GM23338 (cell line): Measurements from ENCODE around the gene DAPK1. TPM values are rescaled to one million over a fixed set of nuclear protein-coding genes. Genes with fewer than 3 reads are reported as not detected.

Experiments used
- ATAC-seq: fragments of 200-7000 bp; cut with Tn5 transposase; 3 replicates; pipeline ENCODE4 v1.9.1; 2020
- DNase-seq: peaks from one replicate; pipeline ENCODE4 v3.0.0-alpha.2; 2015; ENCODE audit warnings: low spot score
- H2AFZ ChIP-seq: fragments of 200-600 bp; sonication (generic); 2 replicates; pipeline ENCODE4 v1.8.0; 2016; ENCODE audit warnings: antibody characterized with exemption, mild to moderate bottlenecking, moderate library complexity
- H3F3A ChIP-seq: fragments of 200-600 bp; sonication (generic); replicated peaks from 2 replicates; pipeline ENCODE4 v1.8.0; 2017; ENCODE audit warnings: antibody characterized with exemption, mixed run types, low read depth
- H3K27ac ChIP-seq: fragments of 200-600 bp; sonication (generic); 2 replicates; pipeline ENCODE4 v1.6.1; 2016; ENCODE audit warnings: low read depth
- H3K27me3 ChIP-seq: fragments of 200-600 bp; sonication (generic); 2 replicates; pipeline ENCODE4 v1.8.0; 2016; ENCODE audit warnings: mild to moderate bottlenecking, mixed run types, moderate library complexity; ENCODE audit not compliant: insufficient read depth
- H3K36me3 ChIP-seq: fragments of 200-600 bp; sonication (generic); 2 replicates; pipeline ENCODE4 v1.8.0; 2016; ENCODE audit warnings: mild to moderate bottlenecking; ENCODE audit not compliant: insufficient read depth
- H3K4me1 ChIP-seq: fragments of 200-600 bp; sonication (generic); 2 replicates; pipeline ENCODE4 v1.8.0; 2016; ENCODE audit warnings: mild to moderate bottlenecking, moderate library complexity; ENCODE audit not compliant: insufficient read depth
- H3K4me2 ChIP-seq: fragments of 200-600 bp; sonication (generic); 2 replicates; pipeline ENCODE4 v1.7.1; 2017; ENCODE audit warnings: mixed run types
- H3K4me3 ChIP-seq: fragments of 200-600 bp; sonication (generic); 2 replicates; pipeline ENCODE4 v1.6.1; 2016; ENCODE audit warnings: mixed run types
- H3K79me2 ChIP-seq: fragments of 200-600 bp; sonication (generic); replicated peaks from 2 replicates; pipeline ENCODE4 v1.8.0; 2017; ENCODE audit warnings: mild to moderate bottlenecking; ENCODE audit not compliant: insufficient read depth
- H3K9me2 ChIP-seq: fragments of 200-600 bp; sonication (generic); 2 replicates; pipeline ENCODE4 v1.8.0; 2017; ENCODE audit not compliant: insufficient read depth
- H4K20me1 ChIP-seq: fragments of 200-600 bp; sonication (generic); replicated peaks from 2 replicates; pipeline ENCODE4 v1.8.0; 2017; ENCODE audit warnings: mild to moderate bottlenecking; ENCODE audit not compliant: insufficient read depth
- H3K27ac Mint-ChIP-seq: 2 replicates; pipeline ENCODE4 v1.8.0; 2020; ENCODE audit warnings: inconsistent platforms, mild to moderate bottlenecking, moderate library complexity, mixed read lengths
- H3K27me3 Mint-ChIP-seq: 3 replicates; pipeline ENCODE4 v1.8.0; 2022; ENCODE audit warnings: low read depth, mild to moderate bottlenecking, moderate library complexity, mixed read lengths, inconsistent platforms; ENCODE audit not compliant: insufficient read depth, poor library complexity
- H3K36me3 Mint-ChIP-seq: 3 replicates; pipeline ENCODE4 v1.8.0; 2021; ENCODE audit warnings: low read depth, mild to moderate bottlenecking, inconsistent platforms, moderate library complexity, mixed read lengths
- H3K4me1 Mint-ChIP-seq: 3 replicates; pipeline ENCODE4 v1.8.0; 2020; ENCODE audit warnings: mild to moderate bottlenecking, inconsistent platforms, mixed read lengths
- H3K4me3 Mint-ChIP-seq: 3 replicates; pipeline ENCODE4 v1.8.0; 2021; ENCODE audit warnings: moderate library complexity, mild to moderate bottlenecking, inconsistent platforms, mixed read lengths
- H3K9me3 Mint-ChIP-seq: 3 replicates; pipeline ENCODE4 v1.8.0; 2020; ENCODE audit warnings: moderate library complexity, mild to moderate bottlenecking, inconsistent platforms, mixed read lengths
- JUNB ChIP-seq: IDR thresholded peaks from one replicate; pipeline ENCODE4 v1.6.1; 2016; ENCODE audit warnings: antibody characterized with exemption; ENCODE audit not compliant: unreplicated experiment
- NANOG ChIP-seq: IDR thresholded peaks from 2 replicates; pipeline ENCODE4 v1.6.1; 2016; ENCODE audit warnings: antibody characterized with exemption, borderline replicate concordance
- STAT1 ChIP-seq: IDR thresholded peaks from one replicate; pipeline ENCODE4 v1.6.1; 2016; ENCODE audit warnings: antibody characterized with exemption; ENCODE audit not compliant: unreplicated experiment
- ZNF114 ChIP-seq: fragments of 250-450 bp; sonication (Bioruptor Pico); IDR thresholded peaks from 2 replicates; pipeline ENCODE4 v1.5.0; 2020; ENCODE audit warnings: mild to moderate bottlenecking, moderate library complexity
- ZNF331 ChIP-seq: fragments of 250-450 bp; sonication (Bioruptor Pico); IDR thresholded peaks from 2 replicates; pipeline ENCODE4 v1.5.0; 2020; ENCODE audit warnings: low read depth, mild to moderate bottlenecking, moderate library complexity
- polyA plus RNA-seq: library from polyadenylated mRNA; unstranded; fragments of >200 nt; fragmentation: Nextera tagmentation; extraction: Ambion mirVana; gene quantifications from 2 replicates; pipeline ENCODE4 v1.2.1, GENCODE V29; 2016
- total RNA-seq: library from RNA; depleted of rRNA; stranded (reverse); fragments of >200 nt; shearing (Covaris generic); gene quantifications from 2 replicates; pipeline ENCODE4 v1.2.3, GENCODE V29; 2014
- TF ChIP-seq, protein P1 (sequence below): fragments of 250-450 bp; sonication (Bioruptor Pico); IDR thresholded peaks from 2 replicates; pipeline ENCODE4 v1.5.0; 2020; ENCODE audit warnings: mild to moderate bottlenecking, moderate library complexity
- TF ChIP-seq, protein P2 (sequence below): IDR thresholded peaks from 2 replicates; pipeline ENCODE4 v1.6.1; 2016; ENCODE audit warnings: antibody characterized with exemption

Gene DAPK1
- total and polyA plus RNA-seq, 2 experiments from 2014 or later, result 37.0 to 134 TPM

DNA sequence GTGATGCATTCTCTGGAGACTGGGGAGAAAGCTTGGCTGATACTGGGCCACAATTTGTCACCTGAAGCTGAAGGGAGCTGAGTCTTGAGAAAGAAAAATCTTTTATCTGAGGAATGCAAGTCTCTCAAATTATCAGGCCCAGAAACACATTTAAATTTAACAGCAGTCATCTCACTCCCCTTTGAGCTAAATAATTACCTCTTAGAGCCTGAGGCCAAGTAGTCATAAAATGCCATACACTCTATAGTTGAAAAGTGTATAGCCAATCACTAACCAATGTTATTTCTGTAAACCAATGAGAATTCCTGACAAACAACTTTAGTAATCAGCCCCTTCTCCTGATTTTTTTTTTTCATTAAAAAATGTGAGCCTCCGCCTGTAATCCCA, 32.7 kb upstream of the DAPK1 start:
- DNase-seq (no peak), ATAC-seq (no peak)
- H3K27me3 ChIP-seq, result no peaks in the 10 kb centered on the region
- H3K79me2 ChIP-seq, result no peaks in the 10 kb centered on the region
- no peak overlapping the region for H3K4me3 ChIP-seq
- no peak overlapping the region for H3K27ac ChIP-seq
- H3F3A ChIP-seq, result no peaks in the 10 kb centered on the region
- Mint-ChIP-seq H3K4me1 (peaks cover 12% of the 10 kb centered on the region), H3K4me3 (no peak overlapping the region), H3K27me3 (no peaks in the 10 kb centered on the region), H3K9me3 (no peaks in the 10 kb centered on the region), H3K27ac (no peak overlapping the region), H3K36me3 (no peaks in the 10 kb centered on the region)
- H2AFZ ChIP-seq, result peak overlapping the region; percentile 19; the same call in 1 of the 2 replicates
- H4K20me1 ChIP-seq, result no peaks in the 10 kb centered on the region
- no peak for TF ChIP-seq NANOG
- H3K4me1 ChIP-seq, result peaks cover 23% of the 10 kb centered on the region
- H3K4me2 ChIP-seq, result no peak overlapping the region
- H3K9me2 ChIP-seq, result peaks cover 7% of the 10 kb centered on the region; the same call in 1 of the 2 replicates
- no peaks in the 10 kb centered on the region for H3K36me3 ChIP-seq

DNA sequence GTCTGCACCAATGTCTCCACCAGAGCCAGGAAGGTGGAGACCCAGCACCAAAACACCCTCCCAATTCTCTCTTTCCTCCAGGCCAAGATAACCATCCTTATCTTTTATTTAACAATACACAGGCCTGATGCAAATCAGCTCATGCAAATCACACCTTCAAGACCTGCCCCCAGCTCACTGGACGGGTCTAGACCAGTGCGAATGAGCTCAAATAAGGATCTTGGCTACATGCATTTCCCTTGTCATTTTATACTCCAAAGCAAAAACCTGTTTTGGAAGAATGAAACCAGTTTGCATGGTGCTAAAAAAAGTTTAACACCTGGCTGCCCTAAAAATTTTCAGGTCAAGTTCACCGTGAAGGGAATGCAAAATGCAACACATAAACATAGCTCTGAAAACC, 31.9 kb upstream of the DAPK1 start:
- H3K36me3 Mint-ChIP-seq, result no peaks in the 10 kb centered on the region
- no peak for TF ChIP-seq ZNF114
- H3K4me3 ChIP-seq, result no peak overlapping the region
- H3K27ac ChIP-seq, result no peak overlapping the region
- H3K9me2 ChIP-seq, result peaks cover 7% of the 10 kb centered on the region; the same call in 1 of the 2 replicates
- H3K27ac Mint-ChIP-seq, result no peak overlapping the region
- peak overlapping the region; percentile 7; the same call in 1 of the 2 replicates for H2AFZ ChIP-seq
- H3K9me3 Mint-ChIP-seq, result no peaks in the 10 kb centered on the region
- ATAC-seq (peak; percentile 35; the same call in 1 of the 3 replicates), DNase-seq (no peak)
- peaks cover 12% of the 10 kb centered on the region for H3K4me1 Mint-ChIP-seq
- no peaks in the 10 kb centered on the region for H3K36me3 ChIP-seq
- no peaks in the 10 kb centered on the region for H3K79me2 ChIP-seq
- no peaks in the 10 kb centered on the region for H3F3A ChIP-seq
- H3K27me3 ChIP-seq, result no peaks in the 10 kb centered on the region
- H3K4me1 ChIP-seq, result peaks cover 19% of the 10 kb centered on the region
- H3K4me2 ChIP-seq, result no peak overlapping the region
- no peak overlapping the region for H3K4me3 Mint-ChIP-seq
- H3K27me3 Mint-ChIP-seq, result no peaks in the 10 kb centered on the region
- H4K20me1 ChIP-seq, result no peaks in the 10 kb centered on the region

DNA sequence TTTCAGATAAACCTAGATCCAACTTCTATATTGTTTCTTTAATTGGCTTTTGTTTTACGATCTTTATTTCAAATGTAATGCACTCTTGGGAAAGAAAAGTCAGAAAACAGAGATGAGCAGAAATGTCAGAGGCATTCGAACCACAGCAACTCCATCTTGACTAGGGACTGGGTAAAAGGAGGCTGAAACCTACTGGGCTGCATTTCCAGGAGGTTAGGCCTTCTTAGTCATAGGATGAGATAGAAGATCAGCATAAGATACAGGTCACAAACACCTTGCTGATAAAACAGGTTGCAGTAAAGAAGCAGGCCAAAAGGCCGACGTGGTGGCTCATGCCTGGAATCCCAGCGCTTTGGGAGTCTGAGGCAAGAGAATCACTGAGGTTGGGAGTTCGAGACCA, 30.5 kb upstream of the DAPK1 start:
- peaks cover 7% of the 10 kb centered on the region; the same call in 1 of the 2 replicates for H3K9me2 ChIP-seq
- no peak overlapping the region for H3K4me3 ChIP-seq
- H3K4me1 ChIP-seq, result peaks cover 12% of the 10 kb centered on the region; the same call in 1 of the 2 replicates
- no peak overlapping the region for H3K27ac Mint-ChIP-seq
- no peaks in the 10 kb centered on the region for H3K79me2 ChIP-seq
- H3K4me2 ChIP-seq, result no peak overlapping the region
- no peak overlapping the region for H2AFZ ChIP-seq
- no peak for ATAC-seq
- no peak overlapping the region for H3K27ac ChIP-seq
- H3K27me3 ChIP-seq, result no peaks in the 10 kb centered on the region
- no peak for DNase-seq
- no peaks in the 10 kb centered on the region for H3K9me3 Mint-ChIP-seq
- no peaks in the 10 kb centered on the region for H4K20me1 ChIP-seq
- no peak overlapping the region for H3K4me3 Mint-ChIP-seq
- no peaks in the 10 kb centered on the region for H3K36me3 ChIP-seq
- H3K4me1 Mint-ChIP-seq, result peaks cover 9% of the 10 kb centered on the region
- no peaks in the 10 kb centered on the region for H3K36me3 Mint-ChIP-seq
- H3K27me3 Mint-ChIP-seq, result no peaks in the 10 kb centered on the region
- H3F3A ChIP-seq, result no peaks in the 10 kb centered on the region
- TF ChIP-seq JUNB, result no peak
- TF ChIP-seq, protein P1, sequence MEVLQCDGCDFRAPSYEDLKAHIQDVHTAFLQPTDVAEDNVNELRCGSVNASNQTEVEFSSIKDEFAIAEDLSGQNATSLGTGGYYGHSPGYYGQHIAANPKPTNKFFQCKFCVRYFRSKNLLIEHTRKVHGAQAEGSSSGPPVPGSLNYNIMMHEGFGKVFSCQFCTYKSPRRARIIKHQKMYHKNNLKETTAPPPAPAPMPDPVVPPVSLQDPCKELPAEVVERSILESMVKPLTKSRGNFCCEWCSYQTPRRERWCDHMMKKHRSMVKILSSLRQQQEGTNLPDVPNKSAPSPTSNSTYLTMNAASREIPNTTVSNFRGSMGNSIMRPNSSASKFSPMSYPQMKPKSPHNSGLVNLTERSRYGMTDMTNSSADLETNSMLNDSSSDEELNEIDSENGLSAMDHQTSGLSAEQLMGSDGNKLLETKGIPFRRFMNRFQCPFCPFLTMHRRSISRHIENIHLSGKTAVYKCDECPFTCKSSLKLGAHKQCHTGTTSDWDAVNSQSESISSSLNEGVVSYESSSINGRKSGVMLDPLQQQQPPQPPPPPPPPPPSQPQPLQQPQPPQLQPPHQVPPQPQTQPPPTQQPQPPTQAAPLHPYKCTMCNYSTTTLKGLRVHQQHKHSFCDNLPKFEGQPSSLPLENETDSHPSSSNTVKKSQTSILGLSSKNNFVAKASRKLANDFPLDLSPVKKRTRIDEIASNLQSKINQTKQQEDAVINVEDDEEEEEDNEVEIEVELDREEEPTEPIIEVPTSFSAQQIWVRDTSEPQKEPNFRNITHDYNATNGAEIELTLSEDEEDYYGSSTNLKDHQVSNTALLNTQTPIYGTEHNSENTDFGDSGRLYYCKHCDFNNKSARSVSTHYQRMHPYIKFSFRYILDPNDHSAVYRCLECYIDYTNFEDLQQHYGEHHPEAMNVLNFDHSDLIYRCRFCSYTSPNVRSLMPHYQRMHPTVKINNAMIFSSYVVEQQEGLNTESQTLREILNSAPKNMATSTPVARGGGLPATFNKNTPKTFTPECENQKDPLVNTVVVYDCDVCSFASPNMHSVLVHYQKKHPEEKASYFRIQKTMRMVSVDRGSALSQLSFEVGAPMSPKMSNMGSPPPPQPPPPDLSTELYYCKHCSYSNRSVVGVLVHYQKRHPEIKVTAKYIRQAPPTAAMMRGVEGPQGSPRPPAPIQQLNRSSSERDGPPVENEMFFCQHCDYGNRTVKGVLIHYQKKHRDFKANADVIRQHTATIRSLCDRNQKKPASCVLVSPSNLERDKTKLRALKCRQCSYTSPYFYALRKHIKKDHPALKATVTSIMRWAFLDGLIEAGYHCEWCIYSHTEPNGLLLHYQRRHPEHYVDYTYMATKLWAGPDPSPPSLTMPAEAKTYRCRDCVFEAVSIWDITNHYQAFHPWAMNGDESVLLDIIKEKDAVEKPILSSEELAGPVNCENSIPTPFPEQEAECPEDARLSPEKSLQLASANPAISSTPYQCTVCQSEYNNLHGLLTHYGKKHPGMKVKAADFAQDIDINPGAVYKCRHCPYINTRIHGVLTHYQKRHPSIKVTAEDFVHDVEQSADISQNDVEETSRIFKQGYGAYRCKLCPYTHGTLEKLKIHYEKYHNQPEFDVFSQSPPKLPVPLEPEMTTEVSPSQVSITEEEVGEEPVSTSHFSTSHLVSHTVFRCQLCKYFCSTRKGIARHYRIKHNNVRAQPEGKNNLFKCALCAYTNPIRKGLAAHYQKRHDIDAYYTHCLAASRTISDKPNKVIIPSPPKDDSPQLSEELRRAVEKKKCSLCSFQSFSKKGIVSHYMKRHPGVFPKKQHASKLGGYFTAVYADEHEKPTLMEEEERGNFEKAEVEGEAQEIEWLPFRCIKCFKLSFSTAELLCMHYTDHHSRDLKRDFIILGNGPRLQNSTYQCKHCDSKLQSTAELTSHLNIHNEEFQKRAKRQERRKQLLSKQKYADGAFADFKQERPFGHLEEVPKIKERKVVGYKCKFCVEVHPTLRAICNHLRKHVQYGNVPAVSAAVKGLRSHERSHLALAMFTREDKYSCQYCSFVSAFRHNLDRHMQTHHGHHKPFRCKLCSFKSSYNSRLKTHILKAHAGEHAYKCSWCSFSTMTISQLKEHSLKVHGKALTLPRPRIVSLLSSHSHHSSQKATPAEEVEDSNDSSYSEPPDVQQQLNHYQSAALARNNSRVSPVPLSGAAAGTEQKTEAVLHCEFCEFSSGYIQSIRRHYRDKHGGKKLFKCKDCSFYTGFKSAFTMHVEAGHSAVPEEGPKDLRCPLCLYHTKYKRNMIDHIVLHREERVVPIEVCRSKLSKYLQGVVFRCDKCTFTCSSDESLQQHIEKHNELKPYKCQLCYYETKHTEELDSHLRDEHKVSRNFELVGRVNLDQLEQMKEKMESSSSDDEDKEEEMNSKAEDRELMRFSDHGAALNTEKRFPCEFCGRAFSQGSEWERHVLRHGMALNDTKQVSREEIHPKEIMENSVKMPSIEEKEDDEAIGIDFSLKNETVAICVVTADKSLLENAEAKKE (CRISPR knock-in tag), result no peak
- TF ChIP-seq, protein P2, sequence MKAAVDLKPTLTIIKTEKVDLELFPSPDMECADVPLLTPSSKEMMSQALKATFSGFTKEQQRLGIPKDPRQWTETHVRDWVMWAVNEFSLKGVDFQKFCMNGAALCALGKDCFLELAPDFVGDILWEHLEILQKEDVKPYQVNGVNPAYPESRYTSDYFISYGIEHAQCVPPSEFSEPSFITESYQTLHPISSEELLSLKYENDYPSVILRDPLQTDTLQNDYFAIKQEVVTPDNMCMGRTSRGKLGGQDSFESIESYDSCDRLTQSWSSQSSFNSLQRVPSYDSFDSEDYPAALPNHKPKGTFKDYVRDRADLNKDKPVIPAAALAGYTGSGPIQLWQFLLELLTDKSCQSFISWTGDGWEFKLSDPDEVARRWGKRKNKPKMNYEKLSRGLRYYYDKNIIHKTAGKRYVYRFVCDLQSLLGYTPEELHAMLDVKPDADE, result no peak
- TF ChIP-seq STAT1, result no peak
- TF ChIP-seq NANOG, result no peak
- TF ChIP-seq ZNF331 (CRISPR knock-in tag), result no peak
